Measurements from ENCODE around the gene EVC.
"Not testable (repeated sequence)": the region's sequence is repeated elsewhere in the genome, so short reads cannot be mapped to it uniquely, and the experiment has no call there.

Gene EVC

GRCh38 chr4:5805270-5805669, 94.3 kb downstream of the EVC start:
- Mint-ChIP-seq H3K36me3 (no peaks in the 10 kb centered on the region), H3K4me3 (no peak overlapping the region), H3K27me3 (peaks cover 0 to 5% of the 10 kb centered on the region in 2 donors), H3K27ac (no peak overlapping the region), H3K9me3 (no peaks in the 10 kb centered on the region), H3K4me1 (no peaks in the 10 kb centered on the region)
- no peak for DNase-seq
- ATAC-seq (replicated peaks) = no peak

GRCh38 chr4:5808081-5808741, 97.2 kb downstream of the EVC start:
- ATAC-seq (replicated peaks) (no peak), DNase-seq (no peak)
- Mint-ChIP-seq H3K36me3 (no peaks in the 10 kb centered on the region), H3K9me3 (no peaks in the 10 kb centered on the region), H3K4me1 (no peaks in the 10 kb centered on the region), H3K27ac (no peak overlapping the region), H3K4me3 (no peak overlapping the region), H3K27me3 (peaks cover 0 to 5% of the 10 kb centered on the region in 2 donors)

GRCh38 chr4:5809216-5809776, 98.3 kb downstream of the EVC start:
- Mint-ChIP-seq H3K4me3 (no peak overlapping the region), H3K36me3 (no peaks in the 10 kb centered on the region), H3K4me1 (no peaks in the 10 kb centered on the region), H3K9me3 (no peaks in the 10 kb centered on the region), H3K27me3 (peaks cover 0 to 9% of the 10 kb centered on the region in 2 donors), H3K27ac (no peak overlapping the region)
- DNase-seq = no peak
- no peak for ATAC-seq (replicated peaks)

GRCh38 chr4:5810151-5810550, 99.2 kb downstream of the EVC start:
- H3K36me3 Mint-ChIP-seq = no peaks in the 10 kb centered on the region
- no peak for ATAC-seq (replicated peaks)
- H3K27ac Mint-ChIP-seq = no peak overlapping the region

GRCh38 chr4:5810770-5811430, 99.9 kb downstream of the EVC start:
- H3K36me3 Mint-ChIP-seq = no peaks in the 10 kb centered on the region
- ATAC-seq (replicated peaks) (no peak), DNase-seq (no peak)
- H3K27me3 Mint-ChIP-seq = peaks cover 0 to 9% of the 10 kb centered on the region in 2 donors
- no peaks in the 10 kb centered on the region for H3K4me1 Mint-ChIP-seq
- no peak overlapping the region for H3K27ac Mint-ChIP-seq
- H3K9me3 Mint-ChIP-seq = no peaks in the 10 kb centered on the region
- no peak overlapping the region for H3K4me3 Mint-ChIP-seq

More at GRCh38 chr4:5810151-5810550, 99.2 kb downstream of the EVC start:
- H3K9me3 Mint-ChIP-seq = no peaks in the 10 kb centered on the region
- no peak for DNase-seq
- H3K27me3 Mint-ChIP-seq = peaks cover 0 to 9% of the 10 kb centered on the region in 2 donors
- no peak overlapping the region for H3K4me3 Mint-ChIP-seq
- no peaks in the 10 kb centered on the region for H3K4me1 Mint-ChIP-seq

GRCh38 chr4:5812057-5812456, 101.1 kb downstream of the EVC start:
- not testable (repeated sequence) for H3K27ac Mint-ChIP-seq; H3K27me3 Mint-ChIP-seq; H3K9me3 Mint-ChIP-seq; ATAC-seq (replicated peaks); DNase-seq; H3K4me3 Mint-ChIP-seq; H3K36me3 Mint-ChIP-seq; H3K4me1 Mint-ChIP-seq

- DNase-seq (peak; percentile 16), ATAC-seq (replicated peaks) (peak; percentile 86 to 95)
- peaks cover 0 to 3% of the 10 kb centered on the region in 2 donors for H3K27me3 Mint-ChIP-seq
These were observed 101.7 kb downstream of the EVC start for GRCh38 chr4:5812506-5813229.

GRCh38 chr4:5813882-5814255, 102.9 kb downstream of the EVC start:
- no peak for DNase-seq
- Mint-ChIP-seq H3K9me3 (no peaks in the 10 kb centered on the region), H3K4me1 (no peaks in the 10 kb centered on the region), H3K27ac (no peak overlapping the region), H3K27me3 (peaks cover 0 to 3% of the 10 kb centered on the region in 2 donors), H3K36me3 (no peaks in the 10 kb centered on the region), H3K4me3 (no peak overlapping the region)
- no peak for ATAC-seq (replicated peaks)

More at GRCh38 chr4:5812506-5813229, 101.7 kb downstream of the EVC start:
- H3K27ac Mint-ChIP-seq = no peak overlapping the region
- no peaks in the 10 kb centered on the region for H3K9me3 Mint-ChIP-seq
- no peak overlapping the region for H3K4me3 Mint-ChIP-seq
- H3K36me3 Mint-ChIP-seq = no peaks in the 10 kb centered on the region
- no peaks in the 10 kb centered on the region for H3K4me1 Mint-ChIP-seq

- no peaks in the 10 kb centered on the region for H3K9me3 Mint-ChIP-seq
- no peaks in the 10 kb centered on the region for H3K4me1 Mint-ChIP-seq
- ATAC-seq (replicated peaks) (no peak), DNase-seq (no peak)
- H3K4me3 Mint-ChIP-seq = no peak overlapping the region
- peaks cover 0 to 3% of the 10 kb centered on the region in 2 donors for H3K27me3 Mint-ChIP-seq
- no peak overlapping the region for H3K27ac Mint-ChIP-seq
- no peaks in the 10 kb centered on the region for H3K36me3 Mint-ChIP-seq
These were observed 103.4 kb downstream of the EVC start for GRCh38 chr4:5814421-5814820.

GRCh38 chr4:5815641-5816040, 104.6 kb downstream of the EVC start:
- Mint-ChIP-seq H3K9me3 (no peaks in the 10 kb centered on the region), H3K27me3 (peaks cover 0 to 3% of the 10 kb centered on the region in 2 donors), H3K27ac (no peak overlapping the region), H3K4me3 (no peak overlapping the region), H3K36me3 (no peaks in the 10 kb centered on the region), H3K4me1 (no peaks in the 10 kb centered on the region)
- ATAC-seq (replicated peaks) = no peak
- DNase-seq = no peak

GRCh38 chr4:5816101-5816500, 105.1 kb downstream of the EVC start:
- H3K27ac Mint-ChIP-seq = no peak overlapping the region
- ATAC-seq (replicated peaks) (no peak), DNase-seq (no peak)
- H3K4me3 Mint-ChIP-seq = no peak overlapping the region
- no peaks in the 10 kb centered on the region for H3K9me3 Mint-ChIP-seq
- no peaks in the 10 kb centered on the region for H3K4me1 Mint-ChIP-seq
- H3K27me3 Mint-ChIP-seq = peaks cover 0 to 3% of the 10 kb centered on the region in 2 donors
- no peaks in the 10 kb centered on the region for H3K36me3 Mint-ChIP-seq

- no peaks in the 10 kb centered on the region for H3K36me3 Mint-ChIP-seq
- ATAC-seq (replicated peaks) (no peak), DNase-seq (no peak)
- H3K4me3 Mint-ChIP-seq = no peak overlapping the region
- peaks cover 0 to 3% of the 10 kb centered on the region in 2 donors for H3K27me3 Mint-ChIP-seq
- H3K27ac Mint-ChIP-seq = no peak overlapping the region
- no peaks in the 10 kb centered on the region for H3K9me3 Mint-ChIP-seq
- H3K4me1 Mint-ChIP-seq = peaks cover 0 to 1% of the 10 kb centered on the region in 2 donors
These were observed 105.9 kb downstream of the EVC start for GRCh38 chr4:5816851-5817375.

GRCh38 chr4:5821665-5822358, 110.8 kb downstream of the EVC start:
- Mint-ChIP-seq H3K27ac (no peak overlapping the region), H3K4me1 (peaks cover 7 to 18% of the 10 kb centered on the region in 2 donors), H3K4me3 (no peak overlapping the region), H3K36me3 (no peaks in the 10 kb centered on the region), H3K9me3 (no peaks in the 10 kb centered on the region), H3K27me3 (no peaks in the 10 kb centered on the region)
- no peak for ATAC-seq (replicated peaks)
- DNase-seq = no peak

GRCh38 chr4:5822619-5823018, 111.6 kb downstream of the EVC start:
- Mint-ChIP-seq H3K9me3 (no peaks in the 10 kb centered on the region), H3K4me3 (no peak overlapping the region), H3K4me1 (peaks cover 14 to 26% of the 10 kb centered on the region in 2 donors), H3K27me3 (peaks cover 3 to 4% of the 10 kb centered on the region in 2 donors), H3K27ac (no peak overlapping the region), H3K36me3 (no peaks in the 10 kb centered on the region)
- ATAC-seq (replicated peaks) (no peak), DNase-seq (no peak)
